Endothelial cell of umbilical vein (primary cell): ENCODE results near the gene RIC8B.

Experiments used
- EZH2 ChIP-seq: IDR thresholded peaks from 2 replicates; pipeline ENCODE4 v1.6.1; 2012; ENCODE audit warnings: borderline replicate concordance, low read depth, mild to moderate bottlenecking, moderate library complexity, low read length, inconsistent platforms; ENCODE audit not compliant: severe bottlenecking
- JUN ChIP-seq: IDR thresholded peaks from 2 replicates; pipeline ENCODE4 v1.6.1; 2011; ENCODE audit warnings: borderline replicate concordance, low read depth; ENCODE audit not compliant: insufficient read length, insufficient read depth
- POLR2A ChIP-seq: IDR thresholded peaks from 2 replicates; pipeline ENCODE4 v1.6.1; 2012; ENCODE audit warnings: low read depth, mild to moderate bottlenecking, control low read depth, low read length
- TF ChIP-seq, protein P1 (sequence below), 2 donors: IDR thresholded peaks; 1 replicate in 1 of 2; 2 replicates in 1 of 2; pipeline ENCODE4 v1.5.1; 2011; ENCODE audit warnings: low read length in 2 of 2, mild to moderate bottlenecking in 2 of 2, moderate library complexity in 2 of 2, control low read depth in 1 of 2, inconsistent platforms in 1 of 2, low read depth in 1 of 2; ENCODE audit not compliant: insufficient read depth in 1 of 2; ENCODE audit errors: extremely low read depth in 1 of 2

DNA sequence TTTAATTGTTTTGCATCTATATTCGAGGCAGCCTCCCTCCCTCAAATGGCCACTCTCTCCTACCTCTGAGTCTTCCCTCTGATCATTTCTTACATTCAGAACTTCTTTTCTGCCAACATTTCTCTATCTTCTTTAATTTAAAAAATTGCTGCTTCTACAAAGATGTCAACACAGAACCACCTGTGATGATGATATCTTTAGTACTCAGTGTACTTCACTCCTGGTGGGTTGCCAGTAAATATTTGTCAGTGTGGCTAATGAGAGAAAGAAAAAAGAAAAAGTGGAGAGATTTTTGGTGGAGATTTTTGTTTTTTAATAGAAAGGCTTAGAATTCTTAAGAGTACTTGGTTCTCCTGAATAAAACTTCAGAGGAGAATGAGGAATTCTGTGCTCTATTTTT, 8.1 kb downstream of the RIC8B start:
- TF ChIP-seq EZH2 (no peak), JUN (no peak), POLR2A (no peak)
- TF ChIP-seq, protein P1, sequence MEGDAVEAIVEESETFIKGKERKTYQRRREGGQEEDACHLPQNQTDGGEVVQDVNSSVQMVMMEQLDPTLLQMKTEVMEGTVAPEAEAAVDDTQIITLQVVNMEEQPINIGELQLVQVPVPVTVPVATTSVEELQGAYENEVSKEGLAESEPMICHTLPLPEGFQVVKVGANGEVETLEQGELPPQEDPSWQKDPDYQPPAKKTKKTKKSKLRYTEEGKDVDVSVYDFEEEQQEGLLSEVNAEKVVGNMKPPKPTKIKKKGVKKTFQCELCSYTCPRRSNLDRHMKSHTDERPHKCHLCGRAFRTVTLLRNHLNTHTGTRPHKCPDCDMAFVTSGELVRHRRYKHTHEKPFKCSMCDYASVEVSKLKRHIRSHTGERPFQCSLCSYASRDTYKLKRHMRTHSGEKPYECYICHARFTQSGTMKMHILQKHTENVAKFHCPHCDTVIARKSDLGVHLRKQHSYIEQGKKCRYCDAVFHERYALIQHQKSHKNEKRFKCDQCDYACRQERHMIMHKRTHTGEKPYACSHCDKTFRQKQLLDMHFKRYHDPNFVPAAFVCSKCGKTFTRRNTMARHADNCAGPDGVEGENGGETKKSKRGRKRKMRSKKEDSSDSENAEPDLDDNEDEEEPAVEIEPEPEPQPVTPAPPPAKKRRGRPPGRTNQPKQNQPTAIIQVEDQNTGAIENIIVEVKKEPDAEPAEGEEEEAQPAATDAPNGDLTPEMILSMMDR (IDR thresholded peaks at IDR 0.05; ENCODE audit: extremely low read depth in 1 of 2, insufficient read depth in 1 of 2, low read depth in 1 of 2, low read length in 2 of 2), result no peak
